AG04450 (cell line): ENCODE data around the gene AFG3L2. TPM values are rescaled to one million over a fixed set of nuclear protein-coding genes. Genes with fewer than 3 reads are reported as not detected.

ENCODE experiments used
- CTCF ChIA-PET: fragments of 300-600, 350-600 bp; formaldehyde crosslinking; extraction: SDS; loops from one replicate; lab custom pipeline; 2022; ENCODE audit warnings: antibody characterized with exemption, inconsistent platforms; lab: Charles Lee
- POLR2A ChIA-PET: fragments of 350-600 bp; formaldehyde crosslinking; extraction: SDS; loops from one replicate; lab custom pipeline; 2021; ENCODE audit warnings: antibody characterized with exemption, inconsistent platforms; lab: Yijun Ruan, JAX
- DNase-seq: peaks from one replicate; pipeline ENCODE4 v3.0.0-alpha.2; 2011; ENCODE audit warnings: low read depth, low spot score
- H3K27ac ChIP-seq: one replicate; pipeline ENCODE4 v1.5.1; 2012; ENCODE audit warnings: low read depth, low read length, control low read depth
- H3K27me3 ChIP-seq: one replicate; pipeline ENCODE4 v1.6.0; 2012; ENCODE audit warnings: low read length; ENCODE audit not compliant: control insufficient read depth, insufficient read depth
- H3K4me3 ChIP-seq: 2 replicates; pipeline ENCODE4 v1.5.1; 2011; ENCODE audit warnings: mild to moderate bottlenecking, low read depth, low read length, control low read depth
- H3K9me3 ChIP-seq: 2 replicates; pipeline ENCODE4 v1.5.1; 2012; ENCODE audit warnings: low read length; ENCODE audit not compliant: control insufficient read depth, insufficient read depth
- CTCF ChIP-seq: IDR thresholded peaks from 2 replicates; pipeline ENCODE4 v1.5.1; 2011; ENCODE audit warnings: low read depth, low read length, control low read depth, inconsistent platforms
- polyA plus RNA-seq: library from polyadenylated mRNA; depleted of rRNA; stranded (reverse); fragments of >200 nt; gene quantifications from 2 replicates; pipeline ENCODE4 v1.2.3, GENCODE V29; 2011

Gene AFG3L2
- polyA plus RNA-seq, 1 experiment: 38.0 TPM

GRCh38 chr18:12398625-12399024 is 21.6 kb upstream of the AFG3L2 start:
- ChIA-PET CTCF (no interaction called here), POLR2A (no interaction called here)

GRCh38 chr18:12397793-12398192 is 20.8 kb upstream of the AFG3L2 start:
- ChIA-PET POLR2A (no interaction called here), CTCF (no interaction called here)
- H3K4me3 ChIP-seq: no peak overlapping the region
- H3K27me3 ChIP-seq: no peaks in the 10 kb centered on the region
- no peak for DNase-seq
- no peaks in the 10 kb centered on the region; the same call in 1 of the 2 replicates for H3K9me3 ChIP-seq
- H3K27ac ChIP-seq: no peak overlapping the region
- TF ChIP-seq CTCF: no peak

More at GRCh38 chr18:12398625-12399024, 21.6 kb upstream of the AFG3L2 start:
- no peak for TF ChIP-seq CTCF
- no peak overlapping the region for H3K27ac ChIP-seq
- DNase-seq: no peak
- H3K9me3 ChIP-seq: no peaks in the 10 kb centered on the region; the same call in 1 of the 2 replicates
- no peaks in the 10 kb centered on the region for H3K27me3 ChIP-seq
- no peak overlapping the region for H3K4me3 ChIP-seq

- DNase-seq: no peak
- Histone ChIP-seq H3K27ac (no peak overlapping the region), H3K27me3 (no peaks in the 10 kb centered on the region), H3K9me3 (no peaks in the 10 kb centered on the region; the same call in 1 of the 2 replicates), H3K4me3 (no peak overlapping the region)
- ChIA-PET CTCF (no interaction called here), POLR2A (no interaction called here)
- no peak for TF ChIP-seq CTCF
Measured at GRCh38 chr18:12397254-12397653, 20.2 kb upstream of the AFG3L2 start.

GRCh38 chr18:12394428-12394827 is 17.4 kb upstream of the AFG3L2 start:
- POLR2A ChIA-PET: no interaction called here
- CTCF ChIA-PET: interaction anchor here (0.8 to 5.9 kb wide), 5 partner anchors 10 to 310 kb away, joined by 3 to 179 read pairs (median 7); partner anchors contain the start of genes PRELID3A and SPIRE1
- Histone ChIP-seq H3K27ac (no peak overlapping the region), H3K4me3 (no peak overlapping the region), H3K9me3 (no peaks in the 10 kb centered on the region; the same call in 1 of the 2 replicates), H3K27me3 (no peaks in the 10 kb centered on the region)
- peak; percentile 45 for TF ChIP-seq CTCF
- DNase-seq: no peak

- ChIA-PET CTCF (interaction anchor here (0.5 to 5.9 kb wide), 7 partner anchors 10 to 540 kb away, joined by 4 to 179 read pairs (median 7); partner anchors contain the start of genes PRELID3A and SPIRE1), POLR2A (no interaction called here)
- no peak for TF ChIP-seq CTCF
- Histone ChIP-seq H3K4me3 (no peak overlapping the region), H3K27me3 (no peaks in the 10 kb centered on the region), H3K9me3 (no peaks in the 10 kb centered on the region; the same call in 1 of the 2 replicates), H3K27ac (no peak overlapping the region)
- DNase-seq: no peak
Measured at GRCh38 chr18:12393998-12394397, 17.0 kb upstream of the AFG3L2 start.
